HepG2 (cell line): ENCODE results near the gene ECHS1. TPM values are rescaled to one million over a fixed set of nuclear protein-coding genes. Genes with fewer than 3 reads are reported as not detected.

Experiments
- ELF1 ChIP-seq: sonication (generic); formaldehyde crosslinking; IDR thresholded peaks from 2 replicates; pipeline ENCODE4 v1.4.0; 2020; ENCODE audit warnings: missing genetic modification reagents
- GZF1 ChIP-seq: sonication (generic); formaldehyde crosslinking; IDR thresholded peaks from 2 replicates; pipeline ENCODE4 v1.5.1; 2020; ENCODE audit warnings: mild to moderate bottlenecking, missing genetic modification reagents
- POLR2A ChIP-seq, 2 experiments: IDR thresholded peaks; 2 replicates each; pipeline ENCODE4 v1.6.1; 2011; ENCODE audit warnings: low read depth in 2 of 2, low read length in 2 of 2, mild to moderate bottlenecking in 1 of 2, moderate library complexity in 1 of 2; ENCODE audit not compliant: insufficient read depth in 1 of 2
- SETDB1 ChIP-seq: sonication (generic); formaldehyde crosslinking; IDR thresholded peaks from 2 replicates; pipeline ENCODE4 v1.5.1; 2020; ENCODE audit warnings: missing genetic modification reagents, mild to moderate bottlenecking, borderline replicate concordance
- SIN3A ChIP-seq: IDR thresholded peaks from 2 replicates; pipeline ENCODE4 v1.6.1; 2011; ENCODE audit warnings: low read depth, mild to moderate bottlenecking, control low read depth, low read length, borderline replicate concordance
- ZNF136 ChIP-seq: sonication (generic); formaldehyde crosslinking; IDR thresholded peaks from 2 replicates; pipeline ENCODE4 v1.8.1; 2022; ENCODE audit warnings: low read depth, mild to moderate bottlenecking, moderate library complexity, missing genetic modification reagents
- ZNF562 ChIP-seq: sonication (generic); formaldehyde crosslinking; IDR thresholded peaks from 2 replicates; pipeline ENCODE4 v1.8.0; 2022; ENCODE audit warnings: missing genetic modification reagents, borderline replicate concordance
- ZNF589 ChIP-seq: sonication (generic); formaldehyde crosslinking; conservative IDR thresholded peaks from 2 replicates; pipeline ENCODE4 v1.8.0; 2022; ENCODE audit warnings: mild to moderate bottlenecking, moderate library complexity, missing genetic modification reagents
- ZNF737 ChIP-seq: sonication (generic); formaldehyde crosslinking; IDR thresholded peaks from 2 replicates; pipeline ENCODE4 v1.5.0; 2020; ENCODE audit warnings: missing genetic modification reagents, mild to moderate bottlenecking, borderline replicate concordance
- ZNF839 ChIP-seq: sonication (generic); formaldehyde crosslinking; IDR thresholded peaks from 2 replicates; pipeline ENCODE4 v1.4.0; 2020; ENCODE audit warnings: missing genetic modification reagents, mild to moderate bottlenecking, borderline replicate concordance
- ZNF879 ChIP-seq: sonication (generic); formaldehyde crosslinking; IDR thresholded peaks from 2 replicates; pipeline ENCODE4 v1.8.1; 2023; ENCODE audit warnings: missing genetic modification reagents
- ZSCAN21 ChIP-seq: sonication (generic); formaldehyde crosslinking; IDR thresholded peaks from 2 replicates; pipeline ENCODE4 v1.8.0; 2022; ENCODE audit warnings: mild to moderate bottlenecking, missing genetic modification reagents, moderate library complexity, borderline replicate concordance
- ZSCAN31 ChIP-seq: sonication (generic); formaldehyde crosslinking; IDR thresholded peaks from 2 replicates; pipeline ENCODE4 v1.5.0; 2020; ENCODE audit warnings: low read depth, mild to moderate bottlenecking, missing genetic modification reagents
- polyA plus RNA-seq, 8 experiments: library from polyadenylated mRNA; depleted of rRNA in 3 of 8; stranded (reverse) in 7 of 8; unstranded in 1 of 8; fragments of >200 nt; fragmentation: Illumina TruSeq in 4 of 8; extraction: Trizol in 4 of 8; gene quantifications; 2 replicates each; pipeline versions ENCODE4 v1.2.1 to v1.2.3, GENCODE V29; 2011 to 2016; ENCODE audit warnings: low read depth in 4 of 8, missing spikeins in 1 of 8, mixed read lengths in 1 of 8; ENCODE audit not compliant: insufficient read depth in 1 of 8
- total RNA-seq, 5 experiments: library from RNA; depleted of rRNA; stranded (reverse); fragments of >200 nt; fragmentation: Illumina TruSeq; extraction: Trizol; gene quantifications; 2 replicates each; pipeline ENCODE4 v1.2.3, GENCODE V29; 2016; ENCODE audit warnings: low read depth in 1 of 5
- TF ChIP-seq, protein P1 (sequence below): sonication (generic); formaldehyde crosslinking; IDR thresholded peaks from 2 replicates; pipeline ENCODE4 v1.4.0; 2020; ENCODE audit warnings: mild to moderate bottlenecking, missing genetic modification reagents
- TF ChIP-seq, protein P2 (sequence below): sonication (generic); formaldehyde crosslinking; IDR thresholded peaks from 2 replicates; pipeline ENCODE4 v1.4.0; 2020; ENCODE audit warnings: missing genetic modification reagents, borderline replicate concordance
- TF ChIP-seq, protein P3 (sequence below): sonication (generic); formaldehyde crosslinking; IDR thresholded peaks from 2 replicates; pipeline ENCODE4 v1.4.0; 2020; ENCODE audit warnings: missing genetic modification reagents, borderline replicate concordance
- TF ChIP-seq, protein P4 (sequence below): sonication (generic); formaldehyde crosslinking; IDR thresholded peaks from 2 replicates; pipeline ENCODE4 v1.5.1; 2020; ENCODE audit warnings: mild to moderate bottlenecking, missing genetic modification reagents, moderate library complexity

ECHS1 gene
- total and polyA plus RNA-seq, 2 of the 13 experiments (the other 11 are each of a cell fraction or from before 2014, with no cell fraction given), result 32.7 to 195 TPM

DNA sequence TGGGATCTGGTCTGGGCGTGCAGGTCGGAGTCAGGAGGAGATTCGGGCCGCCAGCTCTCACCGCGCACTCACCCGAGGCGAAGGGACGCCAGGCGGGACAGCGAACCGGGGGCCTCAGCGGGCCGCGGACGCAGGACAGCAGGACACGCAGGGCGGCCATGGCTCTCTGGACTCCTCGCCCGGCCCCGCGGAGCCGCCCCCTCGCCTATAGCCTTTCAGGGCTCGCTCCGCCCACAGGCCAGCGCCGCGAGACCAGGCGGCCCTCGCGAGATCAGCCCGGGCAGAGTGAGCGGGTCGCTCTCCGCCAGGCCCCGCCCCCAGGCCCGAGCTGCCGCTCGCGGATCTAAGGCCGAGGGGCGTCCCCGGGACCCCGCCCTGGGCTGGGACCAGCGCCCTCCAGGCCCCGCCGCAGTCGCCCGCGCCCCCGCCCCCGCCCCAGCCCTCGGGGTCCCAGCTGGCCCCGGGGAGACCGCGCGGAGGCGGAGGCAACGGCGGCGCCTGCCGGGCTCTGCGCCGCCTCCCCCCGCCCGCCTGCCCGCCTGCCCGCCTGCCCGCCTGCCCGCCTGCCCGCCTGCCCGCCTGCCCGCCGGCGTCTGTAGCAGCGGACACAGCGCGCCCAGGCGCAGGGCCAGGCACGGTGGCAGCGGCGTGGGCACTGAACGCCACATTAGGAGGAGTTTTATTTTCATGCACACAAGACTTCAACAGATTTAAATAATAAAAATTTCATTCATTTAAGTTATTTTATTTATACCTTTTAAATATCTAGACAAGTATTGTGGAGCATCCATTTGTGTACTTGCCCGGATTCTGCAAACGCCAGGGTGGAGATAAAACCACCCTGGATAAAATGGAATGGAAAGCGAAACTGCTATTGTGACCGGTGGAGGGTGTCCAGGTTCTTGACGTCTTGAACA lies at the start of gene ECHS1 (continued):
- TF ChIP-seq, protein P1, sequence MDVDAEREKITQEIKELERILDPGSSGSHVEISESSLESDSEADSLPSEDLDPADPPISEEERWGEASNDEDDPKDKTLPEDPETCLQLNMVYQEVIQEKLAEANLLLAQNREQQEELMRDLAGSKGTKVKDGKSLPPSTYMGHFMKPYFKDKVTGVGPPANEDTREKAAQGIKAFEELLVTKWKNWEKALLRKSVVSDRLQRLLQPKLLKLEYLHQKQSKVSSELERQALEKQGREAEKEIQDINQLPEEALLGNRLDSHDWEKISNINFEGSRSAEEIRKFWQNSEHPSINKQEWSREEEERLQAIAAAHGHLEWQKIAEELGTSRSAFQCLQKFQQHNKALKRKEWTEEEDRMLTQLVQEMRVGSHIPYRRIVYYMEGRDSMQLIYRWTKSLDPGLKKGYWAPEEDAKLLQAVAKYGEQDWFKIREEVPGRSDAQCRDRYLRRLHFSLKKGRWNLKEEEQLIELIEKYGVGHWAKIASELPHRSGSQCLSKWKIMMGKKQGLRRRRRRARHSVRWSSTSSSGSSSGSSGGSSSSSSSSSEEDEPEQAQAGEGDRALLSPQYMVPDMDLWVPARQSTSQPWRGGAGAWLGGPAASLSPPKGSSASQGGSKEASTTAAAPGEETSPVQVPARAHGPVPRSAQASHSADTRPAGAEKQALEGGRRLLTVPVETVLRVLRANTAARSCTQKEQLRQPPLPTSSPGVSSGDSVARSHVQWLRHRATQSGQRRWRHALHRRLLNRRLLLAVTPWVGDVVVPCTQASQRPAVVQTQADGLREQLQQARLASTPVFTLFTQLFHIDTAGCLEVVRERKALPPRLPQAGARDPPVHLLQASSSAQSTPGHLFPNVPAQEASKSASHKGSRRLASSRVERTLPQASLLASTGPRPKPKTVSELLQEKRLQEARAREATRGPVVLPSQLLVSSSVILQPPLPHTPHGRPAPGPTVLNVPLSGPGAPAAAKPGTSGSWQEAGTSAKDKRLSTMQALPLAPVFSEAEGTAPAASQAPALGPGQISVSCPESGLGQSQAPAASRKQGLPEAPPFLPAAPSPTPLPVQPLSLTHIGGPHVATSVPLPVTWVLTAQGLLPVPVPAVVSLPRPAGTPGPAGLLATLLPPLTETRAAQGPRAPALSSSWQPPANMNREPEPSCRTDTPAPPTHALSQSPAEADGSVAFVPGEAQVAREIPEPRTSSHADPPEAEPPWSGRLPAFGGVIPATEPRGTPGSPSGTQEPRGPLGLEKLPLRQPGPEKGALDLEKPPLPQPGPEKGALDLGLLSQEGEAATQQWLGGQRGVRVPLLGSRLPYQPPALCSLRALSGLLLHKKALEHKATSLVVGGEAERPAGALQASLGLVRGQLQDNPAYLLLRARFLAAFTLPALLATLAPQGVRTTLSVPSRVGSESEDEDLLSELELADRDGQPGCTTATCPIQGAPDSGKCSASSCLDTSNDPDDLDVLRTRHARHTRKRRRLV (CRISPR knock-in tag), result no peak
- no peak for TF ChIP-seq ZNF737
- peak in 1 of 2 experiments; percentile 86; a peak in 2 of 4 replicates for TF ChIP-seq POLR2A (IDR thresholded peaks at IDR 0.05; ENCODE audit: insufficient read depth in 1 of 2, low read depth in 2 of 2, low read length in 2 of 2)
- TF ChIP-seq, protein P2, sequence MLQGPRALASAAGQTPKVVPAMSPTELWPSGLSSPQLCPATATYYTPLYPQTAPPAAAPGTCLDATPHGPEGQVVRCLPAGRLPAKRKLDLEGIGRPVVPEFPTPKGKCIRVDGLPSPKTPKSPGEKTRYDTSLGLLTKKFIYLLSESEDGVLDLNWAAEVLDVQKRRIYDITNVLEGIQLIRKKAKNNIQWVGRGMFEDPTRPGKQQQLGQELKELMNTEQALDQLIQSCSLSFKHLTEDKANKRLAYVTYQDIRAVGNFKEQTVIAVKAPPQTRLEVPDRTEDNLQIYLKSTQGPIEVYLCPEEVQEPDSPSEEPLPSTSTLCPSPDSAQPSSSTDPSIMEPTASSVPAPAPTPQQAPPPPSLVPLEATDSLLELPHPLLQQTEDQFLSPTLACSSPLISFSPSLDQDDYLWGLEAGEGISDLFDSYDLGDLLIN (CRISPR knock-in tag), result no peak
- no peak for TF ChIP-seq GZF1 (CRISPR knock-in tag)
- no peak for TF ChIP-seq ZNF562 (CRISPR knock-in tag)
- no peak for TF ChIP-seq ZNF136 (CRISPR knock-in tag)
- TF ChIP-seq, protein P3, sequence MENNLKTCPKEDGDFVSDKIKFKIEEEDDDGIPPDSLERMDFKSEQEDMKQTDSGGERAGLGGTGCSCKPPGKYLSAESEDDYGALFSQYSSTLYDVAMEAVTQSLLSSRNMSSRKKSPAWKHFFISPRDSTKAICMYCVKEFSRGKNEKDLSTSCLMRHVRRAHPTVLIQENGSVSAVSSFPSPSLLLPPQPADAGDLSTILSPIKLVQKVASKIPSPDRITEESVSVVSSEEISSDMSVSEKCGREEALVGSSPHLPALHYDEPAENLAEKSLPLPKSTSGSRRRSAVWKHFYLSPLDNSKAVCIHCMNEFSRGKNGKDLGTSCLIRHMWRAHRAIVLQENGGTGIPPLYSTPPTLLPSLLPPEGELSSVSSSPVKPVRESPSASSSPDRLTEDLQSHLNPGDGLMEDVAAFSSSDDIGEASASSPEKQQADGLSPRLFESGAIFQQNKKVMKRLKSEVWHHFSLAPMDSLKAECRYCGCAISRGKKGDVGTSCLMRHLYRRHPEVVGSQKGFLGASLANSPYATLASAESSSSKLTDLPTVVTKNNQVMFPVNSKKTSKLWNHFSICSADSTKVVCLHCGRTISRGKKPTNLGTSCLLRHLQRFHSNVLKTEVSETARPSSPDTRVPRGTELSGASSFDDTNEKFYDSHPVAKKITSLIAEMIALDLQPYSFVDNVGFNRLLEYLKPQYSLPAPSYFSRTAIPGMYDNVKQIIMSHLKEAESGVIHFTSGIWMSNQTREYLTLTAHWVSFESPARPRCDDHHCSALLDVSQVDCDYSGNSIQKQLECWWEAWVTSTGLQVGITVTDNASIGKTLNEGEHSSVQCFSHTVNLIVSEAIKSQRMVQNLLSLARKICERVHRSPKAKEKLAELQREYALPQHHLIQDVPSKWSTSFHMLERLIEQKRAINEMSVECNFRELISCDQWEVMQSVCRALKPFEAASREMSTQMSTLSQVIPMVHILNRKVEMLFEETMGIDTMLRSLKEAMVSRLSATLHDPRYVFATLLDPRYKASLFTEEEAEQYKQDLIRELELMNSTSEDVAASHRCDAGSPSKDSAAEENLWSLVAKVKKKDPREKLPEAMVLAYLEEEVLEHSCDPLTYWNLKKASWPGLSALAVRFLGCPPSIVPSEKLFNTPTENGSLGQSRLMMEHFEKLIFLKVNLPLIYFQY (CRISPR knock-in tag), result no peak
- no peak for TF ChIP-seq ZNF839 (CRISPR knock-in tag)
- peak; percentile 60; the same call in 1 of the 2 replicates for TF ChIP-seq ZSCAN21 (CRISPR knock-in tag)
- TF ChIP-seq ZNF589 (CRISPR knock-in tag), result no peak
- TF ChIP-seq, protein P4, sequence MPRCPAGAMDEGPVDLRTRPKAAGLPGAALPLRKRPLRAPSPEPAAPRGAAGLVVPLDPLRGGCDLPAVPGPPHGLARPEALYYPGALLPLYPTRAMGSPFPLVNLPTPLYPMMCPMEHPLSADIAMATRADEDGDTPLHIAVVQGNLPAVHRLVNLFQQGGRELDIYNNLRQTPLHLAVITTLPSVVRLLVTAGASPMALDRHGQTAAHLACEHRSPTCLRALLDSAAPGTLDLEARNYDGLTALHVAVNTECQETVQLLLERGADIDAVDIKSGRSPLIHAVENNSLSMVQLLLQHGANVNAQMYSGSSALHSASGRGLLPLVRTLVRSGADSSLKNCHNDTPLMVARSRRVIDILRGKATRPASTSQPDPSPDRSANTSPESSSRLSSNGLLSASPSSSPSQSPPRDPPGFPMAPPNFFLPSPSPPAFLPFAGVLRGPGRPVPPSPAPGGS (CRISPR knock-in tag), result no peak; the same call in 1 of the 2 replicates
- peak; percentile 82; the same call in 1 of the 2 replicates for TF ChIP-seq SIN3A
- no peak for TF ChIP-seq SETDB1 (CRISPR knock-in tag)
- no peak for TF ChIP-seq ZNF879 (CRISPR knock-in tag)
- peak; percentile 51; the same call in 1 of the 2 replicates for TF ChIP-seq ZSCAN31 (CRISPR knock-in tag)
- no peak for TF ChIP-seq ELF1 (CRISPR knock-in tag)
